Hepatocyte (in vitro differentiated cells): ENCODE results near the gene GPNMB.

Experiments
- EZH2 ChIP-seq: fragments of 200-600 bp; sonication (generic); IDR thresholded peaks from 2 replicates; pipeline ENCODE4 v1.6.1; 2016; ENCODE audit warnings: antibody characterized with exemption, mild to moderate bottlenecking, borderline replicate concordance
- TF ChIP-seq, protein P1 (sequence below): fragments of 200-600 bp; sonication (generic); IDR thresholded peaks from 2 replicates; pipeline ENCODE4 v1.5.1; 2016; ENCODE audit warnings: antibody characterized with exemption, mild to moderate bottlenecking; ENCODE audit not compliant: poor library complexity

DNA sequence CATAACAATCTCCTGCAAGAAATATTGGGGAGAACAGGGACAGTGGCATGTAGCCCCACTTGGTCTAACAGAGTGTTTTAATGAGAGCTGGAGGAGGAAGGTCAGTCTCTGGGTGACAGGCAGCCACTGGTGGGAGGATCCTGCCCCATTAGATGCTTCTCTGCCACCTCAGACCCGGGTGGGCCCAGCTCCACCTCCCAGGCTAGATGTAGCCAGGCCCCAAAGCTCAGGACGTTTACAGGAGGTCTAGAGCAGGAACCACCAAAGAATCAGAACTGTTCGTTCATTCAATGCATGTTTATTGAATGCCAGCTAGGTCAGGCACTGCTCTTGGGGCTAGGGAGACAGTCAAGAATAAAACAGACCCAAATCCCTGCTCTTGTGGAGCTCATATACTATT, 28.4 kb upstream of the GPNMB start:
- TF ChIP-seq, protein P1, sequence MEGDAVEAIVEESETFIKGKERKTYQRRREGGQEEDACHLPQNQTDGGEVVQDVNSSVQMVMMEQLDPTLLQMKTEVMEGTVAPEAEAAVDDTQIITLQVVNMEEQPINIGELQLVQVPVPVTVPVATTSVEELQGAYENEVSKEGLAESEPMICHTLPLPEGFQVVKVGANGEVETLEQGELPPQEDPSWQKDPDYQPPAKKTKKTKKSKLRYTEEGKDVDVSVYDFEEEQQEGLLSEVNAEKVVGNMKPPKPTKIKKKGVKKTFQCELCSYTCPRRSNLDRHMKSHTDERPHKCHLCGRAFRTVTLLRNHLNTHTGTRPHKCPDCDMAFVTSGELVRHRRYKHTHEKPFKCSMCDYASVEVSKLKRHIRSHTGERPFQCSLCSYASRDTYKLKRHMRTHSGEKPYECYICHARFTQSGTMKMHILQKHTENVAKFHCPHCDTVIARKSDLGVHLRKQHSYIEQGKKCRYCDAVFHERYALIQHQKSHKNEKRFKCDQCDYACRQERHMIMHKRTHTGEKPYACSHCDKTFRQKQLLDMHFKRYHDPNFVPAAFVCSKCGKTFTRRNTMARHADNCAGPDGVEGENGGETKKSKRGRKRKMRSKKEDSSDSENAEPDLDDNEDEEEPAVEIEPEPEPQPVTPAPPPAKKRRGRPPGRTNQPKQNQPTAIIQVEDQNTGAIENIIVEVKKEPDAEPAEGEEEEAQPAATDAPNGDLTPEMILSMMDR: no peak
- TF ChIP-seq EZH2: no peak
